ENCODE measurements around the gene CCL3.

GRCh38 chr17:36059406-36059805 is 30.5 kb downstream of the CCL3 start:
- no peak for TF ChIP-seq CTCF (IDR thresholded peaks at IDR 0.05; ENCODE audit: low read depth, low read length)
- no peak for TF ChIP-seq EZH2phosphoT487 (IDR thresholded peaks at IDR 0.05; ENCODE audit: low read depth)
